ENCODE measurements around the gene DGKH.

DGKH gene

GRCh38 chr13:42028113-42028799 is 20.2 kb upstream of the DGKH start:
- H3K4me3 ChIP-seq (ENCODE audit: low read depth, low read length), result no peak overlapping the region
- TF ChIP-seq, protein P1, sequence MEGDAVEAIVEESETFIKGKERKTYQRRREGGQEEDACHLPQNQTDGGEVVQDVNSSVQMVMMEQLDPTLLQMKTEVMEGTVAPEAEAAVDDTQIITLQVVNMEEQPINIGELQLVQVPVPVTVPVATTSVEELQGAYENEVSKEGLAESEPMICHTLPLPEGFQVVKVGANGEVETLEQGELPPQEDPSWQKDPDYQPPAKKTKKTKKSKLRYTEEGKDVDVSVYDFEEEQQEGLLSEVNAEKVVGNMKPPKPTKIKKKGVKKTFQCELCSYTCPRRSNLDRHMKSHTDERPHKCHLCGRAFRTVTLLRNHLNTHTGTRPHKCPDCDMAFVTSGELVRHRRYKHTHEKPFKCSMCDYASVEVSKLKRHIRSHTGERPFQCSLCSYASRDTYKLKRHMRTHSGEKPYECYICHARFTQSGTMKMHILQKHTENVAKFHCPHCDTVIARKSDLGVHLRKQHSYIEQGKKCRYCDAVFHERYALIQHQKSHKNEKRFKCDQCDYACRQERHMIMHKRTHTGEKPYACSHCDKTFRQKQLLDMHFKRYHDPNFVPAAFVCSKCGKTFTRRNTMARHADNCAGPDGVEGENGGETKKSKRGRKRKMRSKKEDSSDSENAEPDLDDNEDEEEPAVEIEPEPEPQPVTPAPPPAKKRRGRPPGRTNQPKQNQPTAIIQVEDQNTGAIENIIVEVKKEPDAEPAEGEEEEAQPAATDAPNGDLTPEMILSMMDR (IDR thresholded peaks at IDR 0.05; ENCODE audit: low read depth, low read length), result no peak

- TF ChIP-seq, protein P1 (IDR thresholded peaks at IDR 0.05; ENCODE audit: low read depth, low read length), result no peak
These were observed 12.4 kb upstream of the DGKH start for GRCh38 chr13:42035905-42036521.

DNA sequence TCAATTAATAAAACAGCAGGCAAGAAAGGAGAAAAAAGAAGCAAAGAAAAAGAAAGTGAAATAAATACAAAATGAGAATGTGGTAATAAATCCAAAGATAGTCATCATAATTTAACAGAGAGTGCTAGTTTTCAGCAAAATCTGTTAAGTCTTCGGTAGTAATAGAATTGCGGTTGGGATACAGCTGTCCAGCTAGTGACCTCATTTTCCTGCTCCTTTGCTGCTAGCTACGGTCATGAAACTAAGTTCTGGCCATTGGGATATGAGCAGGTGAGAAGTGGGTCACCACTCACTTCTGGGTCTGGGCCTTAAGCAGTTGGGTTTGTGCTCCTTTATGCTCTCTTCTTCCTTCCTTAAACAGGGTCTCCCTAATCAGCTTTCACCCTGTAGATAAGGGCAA is 11.7 kb upstream of the DGKH start:
- no peak overlapping the region for H3K4me3 ChIP-seq (ENCODE audit: low read depth, low read length)
- TF ChIP-seq, protein P1 (IDR thresholded peaks at IDR 0.05; ENCODE audit: low read depth, low read length), result no peak

More at GRCh38 chr13:42035905-42036521, 12.4 kb upstream of the DGKH start:
- no peak overlapping the region for H3K4me3 ChIP-seq (ENCODE audit: low read depth, low read length)

- peak overlapping the region; percentile 70 for H3K4me3 ChIP-seq (ENCODE audit: low read depth, low read length)
- TF ChIP-seq, protein P1 (IDR thresholded peaks at IDR 0.05; ENCODE audit: low read depth, low read length), result no peak
These were observed 9.6 kb upstream of the DGKH start for GRCh38 chr13:42038661-42039456.

DNA sequence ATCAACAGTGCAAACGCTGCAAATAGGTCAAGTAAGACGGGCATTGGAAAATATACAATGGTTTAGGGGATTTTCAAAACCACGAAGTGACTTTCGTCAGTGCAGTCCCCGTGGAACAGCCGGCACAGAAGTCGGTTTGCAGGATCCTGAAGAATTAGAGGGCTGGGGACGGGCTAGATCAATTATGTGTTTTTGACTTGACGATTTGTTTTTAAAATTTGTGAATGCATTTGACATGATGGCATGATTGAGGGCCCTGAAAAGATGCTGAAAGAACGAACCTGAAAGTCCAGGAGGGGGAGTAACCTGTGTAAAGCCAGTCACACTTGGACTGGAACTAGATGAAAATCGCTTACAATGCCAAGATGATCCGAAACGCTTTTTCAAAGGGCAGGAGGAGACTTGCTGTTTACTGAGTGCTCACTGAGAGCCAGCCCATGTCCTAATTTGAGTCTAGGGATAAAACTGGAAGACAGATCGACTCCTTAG is 8.9 kb upstream of the DGKH start:
- TF ChIP-seq, protein P1 (IDR thresholded peaks at IDR 0.05; ENCODE audit: low read depth, low read length), result no peak
- peak overlapping the region; percentile 70 for H3K4me3 ChIP-seq (ENCODE audit: low read depth, low read length)

- TF ChIP-seq, protein P1 (IDR thresholded peaks at IDR 0.05; ENCODE audit: low read depth, low read length), result no peak
- peak overlapping the region; percentile 70 for H3K4me3 ChIP-seq (ENCODE audit: low read depth, low read length)
These were observed 8.3 kb upstream of the DGKH start for GRCh38 chr13:42039946-42040729.
